ENCODE measurements around the gene TMEM151A.

DNA sequence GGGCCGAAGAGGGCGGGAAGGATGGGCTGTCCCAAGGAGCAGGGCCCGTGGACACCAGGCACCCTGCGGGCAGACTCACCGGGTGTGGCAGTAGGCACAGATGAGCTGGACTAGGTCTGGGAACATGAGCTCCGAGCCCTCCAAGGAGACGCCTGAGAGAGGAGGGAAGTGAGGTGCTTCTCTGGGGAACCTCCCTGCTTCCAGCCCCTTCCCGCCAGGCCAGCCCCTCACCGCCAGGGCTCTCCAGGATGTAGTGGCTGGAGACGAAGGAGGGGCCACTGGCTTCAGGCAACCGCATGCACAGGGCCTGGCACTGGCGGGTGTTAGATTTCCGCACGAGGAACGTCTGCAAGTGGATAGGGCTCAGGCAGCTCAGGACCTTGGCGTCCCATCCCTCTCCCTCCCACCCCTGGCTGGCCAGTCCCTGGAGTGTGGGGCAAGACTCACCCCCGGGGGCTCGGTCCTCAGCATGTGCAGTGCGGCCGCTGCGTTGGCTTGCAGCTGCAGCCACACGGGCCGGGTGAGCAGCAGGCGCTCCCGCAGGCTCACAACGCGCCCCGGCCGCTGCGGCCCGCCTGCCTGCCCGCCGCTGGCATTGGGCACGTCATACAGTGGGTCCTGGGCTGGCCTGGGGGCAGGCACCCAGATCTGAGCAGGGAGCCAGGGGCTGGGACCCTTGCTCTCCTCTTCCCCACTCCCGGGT is 44.0 kb downstream of the TMEM151A start:
- TF ChIP-seq JUND (IDR thresholded peaks at IDR 0.05), result no peak
- TF ChIP-seq, protein P1, sequence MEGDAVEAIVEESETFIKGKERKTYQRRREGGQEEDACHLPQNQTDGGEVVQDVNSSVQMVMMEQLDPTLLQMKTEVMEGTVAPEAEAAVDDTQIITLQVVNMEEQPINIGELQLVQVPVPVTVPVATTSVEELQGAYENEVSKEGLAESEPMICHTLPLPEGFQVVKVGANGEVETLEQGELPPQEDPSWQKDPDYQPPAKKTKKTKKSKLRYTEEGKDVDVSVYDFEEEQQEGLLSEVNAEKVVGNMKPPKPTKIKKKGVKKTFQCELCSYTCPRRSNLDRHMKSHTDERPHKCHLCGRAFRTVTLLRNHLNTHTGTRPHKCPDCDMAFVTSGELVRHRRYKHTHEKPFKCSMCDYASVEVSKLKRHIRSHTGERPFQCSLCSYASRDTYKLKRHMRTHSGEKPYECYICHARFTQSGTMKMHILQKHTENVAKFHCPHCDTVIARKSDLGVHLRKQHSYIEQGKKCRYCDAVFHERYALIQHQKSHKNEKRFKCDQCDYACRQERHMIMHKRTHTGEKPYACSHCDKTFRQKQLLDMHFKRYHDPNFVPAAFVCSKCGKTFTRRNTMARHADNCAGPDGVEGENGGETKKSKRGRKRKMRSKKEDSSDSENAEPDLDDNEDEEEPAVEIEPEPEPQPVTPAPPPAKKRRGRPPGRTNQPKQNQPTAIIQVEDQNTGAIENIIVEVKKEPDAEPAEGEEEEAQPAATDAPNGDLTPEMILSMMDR (IDR thresholded peaks at IDR 0.05; ENCODE audit: low read depth, low read length, missing input control), result no peak
- TF ChIP-seq ATF3 (IDR thresholded peaks at IDR 0.05), result no peak
- TF ChIP-seq TAF1 (conservative IDR thresholded peaks at IDR 0.05), result no peak
- no peak for TF ChIP-seq YY1 (IDR thresholded peaks at IDR 0.05)
- TF ChIP-seq SP1 (IDR thresholded peaks at IDR 0.05), result no peak

Data from liver (tissue), 3 donors.